Testis (tissue), 3 donors: ENCODE data around the gene GRM7. TPM values are rescaled to one million over a fixed set of nuclear protein-coding genes. Genes with fewer than 3 reads are reported as not detected.
"Not testable (repeated sequence)": the region's sequence is repeated elsewhere in the genome, so short reads cannot be mapped to it uniquely, and the experiment has no call there.

ENCODE experiments used
- DNase-seq: peaks from one replicate; pipeline ENCODE4 v3.0.0-alpha.2; 2019
- H3K27ac ChIP-seq, 2 donors: fragments of 200-600 bp; sonication (generic); one replicate each; pipeline ENCODE4 v1.5.1; 2019
- H3K27me3 ChIP-seq: fragments of 200-600 bp; sonication (generic); one replicate; pipeline ENCODE4 v1.5.1; 2019
- H3K36me3 ChIP-seq: fragments of 200-600 bp; sonication (generic); one replicate; pipeline ENCODE4 v1.5.1; 2017; ENCODE audit warnings: low read depth; ENCODE audit errors: missing control alignments
- H3K4me1 ChIP-seq: fragments of 200-600 bp; sonication (generic); one replicate; pipeline ENCODE4 v1.5.1; 2019
- H3K4me3 ChIP-seq, 2 donors: fragments of 200-600 bp; sonication (generic); one replicate each; pipeline ENCODE4 v1.5.1; 2017 to 2019
- H3K9me3 ChIP-seq: fragments of 200-600 bp; sonication (generic); one replicate; pipeline ENCODE4 v1.5.1; 2017
- CTCF ChIP-seq, 3 experiments: fragments of 450-650 bp in 2 of 3; fragments of 200-600 bp in 1 of 3; sonication (generic) in 1 of 3; IDR thresholded peaks; one replicate each; pipeline ENCODE4 v1.5.1; 2016 to 2019; ENCODE audit warnings: antibody characterized with exemption in 3 of 3, mild to moderate bottlenecking in 2 of 3, moderate library complexity in 1 of 3
- POLR2A ChIP-seq: fragments of 450-650 bp; IDR thresholded peaks from one replicate; pipeline ENCODE4 v1.6.1; 2017; ENCODE audit warnings: antibody characterized with exemption, mild to moderate bottlenecking, moderate library complexity
- WGBS, 2 donors: methylation state at CpG; one replicate each; pipeline ENCODE4 v1.1.5; 2018; 5-methylcytosine and 5-hydroxymethylcytosine counted together
- intact Hi-C: fragments of 100-400 bp; cut with DNase I; formaldehyde crosslinking; loops from one replicate; pipeline ENCODE4 v1.15.1; 2023; ENCODE audit warnings: low total_unique reads
- polyA plus RNA-seq: library from polyadenylated mRNA; stranded (reverse); fragments of 350-450 nt; fragmentation: Illumina TruSeq; extraction: RNeasy Lipid Tissue Mini Kit (QIAGEN cat#74804); gene quantifications from one replicate; pipeline ENCODE4 v1.2.3, GENCODE V29; 2014; ENCODE audit warnings: low read depth, low replicate concordance; ENCODE audit not compliant: insufficient read depth
- total RNA-seq, 2 donors: library from RNA; depleted of rRNA; stranded (reverse); fragments of >200 nt; gene quantifications; one replicate each; pipeline ENCODE4 v1.2.3, GENCODE V29; 2016

Gene GRM7
- total and polyA plus RNA-seq, 3 donors from 2014 or later = 2.0 to 3.2 (median 2.7) TPM

- intact Hi-C loops = no loop called here
- WGBS, 2 donors = 88 to 92% methylated on average over 1 of the region's 1 CpG
These were observed 55.0 kb downstream of the GRM7 start for GRCh38 chr3:6915898-6916297.

GRCh38 chr3:6921066-6921465, 60.2 kb downstream of the GRM7 start:
- no peak for DNase-seq
- intact Hi-C loops = no loop called here
- no peaks in the 10 kb centered on the region for H3K9me3 ChIP-seq
- no peaks in the 10 kb centered on the region for H3K36me3 ChIP-seq
- H3K4me1 ChIP-seq = no peaks in the 10 kb centered on the region
- TF ChIP-seq CTCF (IDR thresholded peaks at IDR 0.05) (no peak), POLR2A (no peak)
- no peak overlapping the region for H3K4me3 ChIP-seq
- no peak overlapping the region for H3K27ac ChIP-seq
- no peaks in the 10 kb centered on the region for H3K27me3 ChIP-seq
- 54 to 65% methylated on average over 7 to 8 of the region's 8 CpGs for WGBS, 2 donors

More at GRCh38 chr3:6915898-6916297, 55.0 kb downstream of the GRM7 start:
- H3K9me3 ChIP-seq = no peaks in the 10 kb centered on the region
- H3K27me3 ChIP-seq = no peaks in the 10 kb centered on the region
- no peak overlapping the region for H3K27ac ChIP-seq
- TF ChIP-seq POLR2A = no peak
- DNase-seq = no peak
- H3K36me3 ChIP-seq = no peaks in the 10 kb centered on the region
- no peaks in the 10 kb centered on the region for H3K4me1 ChIP-seq
- no peak overlapping the region for H3K4me3 ChIP-seq

- 66 to 74% methylated on average over 8 of the region's 8 CpGs for WGBS, 2 donors
- no peak overlapping the region for H3K4me3 ChIP-seq
- H3K27me3 ChIP-seq = no peaks in the 10 kb centered on the region
- H3K36me3 ChIP-seq = no peaks in the 10 kb centered on the region
- H3K9me3 ChIP-seq = no peaks in the 10 kb centered on the region
- H3K27ac ChIP-seq = no peak overlapping the region
- intact Hi-C loops = no loop called here
- no peak for DNase-seq
- no peaks in the 10 kb centered on the region for H3K4me1 ChIP-seq
- TF ChIP-seq POLR2A (no peak), CTCF (IDR thresholded peaks at IDR 0.05) (no peak)
These were observed 61.0 kb downstream of the GRM7 start for GRCh38 chr3:6921876-6922275.

GRCh38 chr3:6928064-6928463, 67.1 kb downstream of the GRM7 start:
- Histone ChIP-seq H3K36me3 (no peaks in the 10 kb centered on the region), H3K4me1 (no peaks in the 10 kb centered on the region), H3K27ac (no peak overlapping the region), H3K27me3 (no peaks in the 10 kb centered on the region), H3K4me3 (no peak overlapping the region), H3K9me3 (no peaks in the 10 kb centered on the region)
- TF ChIP-seq POLR2A = no peak
- TF ChIP-seq CTCF (IDR thresholded peaks at IDR 0.05) = no peak
- 72 to 83% methylated on average over 2 of the region's 2 CpGs for WGBS, 2 donors
- intact Hi-C loops = no loop called here
- no peak for DNase-seq

GRCh38 chr3:6929918-6930317, 69.0 kb downstream of the GRM7 start:
- H3K4me3 ChIP-seq = no peak overlapping the region
- no peak overlapping the region for H3K27ac ChIP-seq
- H3K4me1 ChIP-seq = no peaks in the 10 kb centered on the region
- no peaks in the 10 kb centered on the region for H3K36me3 ChIP-seq
- intact Hi-C loops = no loop called here
- no peak for TF ChIP-seq POLR2A
- no peak for TF ChIP-seq CTCF (IDR thresholded peaks at IDR 0.05)
- no peaks in the 10 kb centered on the region for H3K27me3 ChIP-seq
- 84 to 85% methylated on average over 2 of the region's 2 CpGs for WGBS, 2 donors
- DNase-seq = no peak
- H3K9me3 ChIP-seq = no peaks in the 10 kb centered on the region

- H3K4me3 ChIP-seq, H3K36me3 ChIP-seq, intact Hi-C loops, H3K4me1 ChIP-seq, DNase-seq, H3K9me3 ChIP-seq, H3K27ac ChIP-seq, H3K27me3 ChIP-seq: not testable (repeated sequence)
- WGBS, 2 donors = 94 to 95% methylated on average over 2 of the region's 2 CpGs
These were observed 74.5 kb downstream of the GRM7 start for GRCh38 chr3:6935418-6935817.
